ENCODE measurements around the gene ST8SIA1.

The ST8SIA1 gene

GRCh38 chr12:22325218-22325617, 9.3 kb downstream of the ST8SIA1 start:
- DNase-seq = no peak

- DNase-seq = no peak
These were observed 12.4 kb downstream of the ST8SIA1 start for GRCh38 chr12:22322091-22322490.

GRCh38 chr12:22321638-22322037, 12.9 kb downstream of the ST8SIA1 start:
- no peak for DNase-seq

GRCh38 chr12:22321018-22321605, 13.4 kb downstream of the ST8SIA1 start:
- DNase-seq = no peak

GRCh38 chr12:22318108-22318737, 16.3 kb downstream of the ST8SIA1 start:
- no peak for DNase-seq

- DNase-seq = peak; percentile 65
These were observed 20.6 kb downstream of the ST8SIA1 start for GRCh38 chr12:22313963-22314330.

- DNase-seq = no peak
These were observed 21.1 kb downstream of the ST8SIA1 start for GRCh38 chr12:22313286-22313962.

GRCh38 chr12:22312336-22312735, 22.2 kb downstream of the ST8SIA1 start:
- no peak for DNase-seq

GRCh38 chr12:22310709-22311108, 23.8 kb downstream of the ST8SIA1 start:
- no peak for DNase-seq

- DNase-seq = no peak
These were observed 24.2 kb downstream of the ST8SIA1 start for GRCh38 chr12:22310275-22310674.

- no peak for DNase-seq
These were observed 26.7 kb downstream of the ST8SIA1 start for GRCh38 chr12:22307811-22308210.

GRCh38 chr12:22306311-22306710, 28.2 kb downstream of the ST8SIA1 start:
- DNase-seq = no peak

- DNase-seq = no peak
These were observed 30.2 kb downstream of the ST8SIA1 start for GRCh38 chr12:22304341-22304740.

GRCh38 chr12:22299294-22299912, 35.1 kb downstream of the ST8SIA1 start:
- peak; percentile 62 for DNase-seq

- DNase-seq = no peak
These were observed 45.3 kb downstream of the ST8SIA1 start for GRCh38 chr12:22289250-22289649.

- DNase-seq = no peak
These were observed 46.5 kb downstream of the ST8SIA1 start for GRCh38 chr12:22287776-22288621.

- no peak for DNase-seq
These were observed 47.4 kb downstream of the ST8SIA1 start for GRCh38 chr12:22287101-22287500.

- no peak for DNase-seq
These were observed 47.9 kb downstream of the ST8SIA1 start for GRCh38 chr12:22286569-22286968.

- no peak for DNase-seq
These were observed 48.7 kb downstream of the ST8SIA1 start for GRCh38 chr12:22285846-22286245.

GRCh38 chr12:22284871-22285270, 49.6 kb downstream of the ST8SIA1 start:
- no peak for DNase-seq

- no peak for DNase-seq
These were observed 51.0 kb downstream of the ST8SIA1 start for GRCh38 chr12:22283508-22283907.

- no peak for DNase-seq
These were observed 51.5 kb downstream of the ST8SIA1 start for GRCh38 chr12:22283006-22283506.

GRCh38 chr12:22282283-22282682, 52.2 kb downstream of the ST8SIA1 start:
- DNase-seq = no peak

All from NCI-H82 (cell line).